Measurements from ENCODE around the gene NUP85.

GRCh38 chr17:75182569-75183436 is 22.7 kb upstream of the NUP85 start, which contains the start of gene SUMO2:
- peak; percentile 88 for TF ChIP-seq POLR2AphosphoS5 (IDR thresholded peaks at IDR 0.05; ENCODE audit: borderline replicate concordance, low read depth, low read length)
- peak; percentile 43 for TF ChIP-seq FOXP2 (optimal IDR thresholded peaks at IDR 0.05; ENCODE audit: control extremely low read depth, extremely low read length, insufficient read depth)
- no peak for TF ChIP-seq EZH2 (IDR thresholded peaks at IDR 0.05)
